Ishikawa (cell line): ENCODE measurements around the gene SPACA9.

Experiments used
- CEBPB ChIP-seq: IDR thresholded peaks from 2 replicates; pipeline ENCODE4 v1.6.1; 2012
- CREB1 ChIP-seq: IDR thresholded peaks from 2 replicates; pipeline ENCODE4 v1.6.1; 2012; ENCODE audit warnings: low read depth
- EGR1 ChIP-seq: IDR thresholded peaks from 2 replicates; pipeline ENCODE4 v1.6.1; 2012
- EP300 ChIP-seq: IDR thresholded peaks from 2 replicates; pipeline ENCODE4 v1.6.1; 2012; ENCODE audit warnings: borderline replicate concordance
- FOXM1 ChIP-seq: IDR thresholded peaks from 2 replicates; pipeline ENCODE4 v1.6.1; 2012; ENCODE audit warnings: low read depth, borderline replicate concordance
- NFIC ChIP-seq: IDR thresholded peaks from 2 replicates; pipeline ENCODE4 v1.6.1; 2012
- RAD21 ChIP-seq: IDR thresholded peaks from 2 replicates; pipeline ENCODE4 v1.6.1; 2012; ENCODE audit warnings: low read depth
- TAF1 ChIP-seq: IDR thresholded peaks from 2 replicates; pipeline ENCODE4 v1.6.1; 2012; ENCODE audit warnings: low read depth, mild to moderate bottlenecking
- TCF12 ChIP-seq: IDR thresholded peaks from 2 replicates; pipeline ENCODE4 v1.6.1; 2012; ENCODE audit warnings: low read depth
- TEAD4 ChIP-seq: IDR thresholded peaks from 2 replicates; pipeline ENCODE4 v1.6.1; 2012
- YY1 ChIP-seq: IDR thresholded peaks from 2 replicates; pipeline ENCODE4 v1.6.1; 2012; ENCODE audit warnings: low read depth
- ZBTB7A ChIP-seq: IDR thresholded peaks from 2 replicates; pipeline ENCODE4 v1.6.1; 2012; ENCODE audit warnings: low read depth
- TF ChIP-seq, protein P1 (sequence below): IDR thresholded peaks from 2 replicates; pipeline ENCODE4 v1.6.1; 2012
- TF ChIP-seq, protein P2 (sequence below): IDR thresholded peaks from 2 replicates; pipeline ENCODE4 v1.6.1; 2012
- TF ChIP-seq, protein P3 (sequence below): IDR thresholded peaks from 2 replicates; pipeline ENCODE4 v1.6.1; 2012; ENCODE audit warnings: low read depth, mild to moderate bottlenecking

Gene SPACA9

GRCh38 chr9:132846109-132846917 lies 32.4 kb upstream of the SPACA9 start:
- no peak for TF ChIP-seq YY1
- TF ChIP-seq FOXM1: no peak
- no peak for TF ChIP-seq CEBPB
- TF ChIP-seq TAF1: no peak
- no peak for TF ChIP-seq EP300
- TF ChIP-seq, protein P1, sequence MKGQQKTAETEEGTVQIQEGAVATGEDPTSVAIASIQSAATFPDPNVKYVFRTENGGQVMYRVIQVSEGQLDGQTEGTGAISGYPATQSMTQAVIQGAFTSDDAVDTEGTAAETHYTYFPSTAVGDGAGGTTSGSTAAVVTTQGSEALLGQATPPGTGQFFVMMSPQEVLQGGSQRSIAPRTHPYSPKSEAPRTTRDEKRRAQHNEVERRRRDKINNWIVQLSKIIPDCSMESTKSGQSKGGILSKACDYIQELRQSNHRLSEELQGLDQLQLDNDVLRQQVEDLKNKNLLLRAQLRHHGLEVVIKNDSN: no peak
- TF ChIP-seq, protein P2, sequence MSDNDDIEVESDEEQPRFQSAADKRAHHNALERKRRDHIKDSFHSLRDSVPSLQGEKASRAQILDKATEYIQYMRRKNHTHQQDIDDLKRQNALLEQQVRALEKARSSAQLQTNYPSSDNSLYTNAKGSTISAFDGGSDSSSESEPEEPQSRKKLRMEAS: no peak
- no peak for TF ChIP-seq TCF12
- no peak for TF ChIP-seq EGR1
- no peak for TF ChIP-seq NFIC
- no peak for TF ChIP-seq TEAD4
- TF ChIP-seq ZBTB7A: no peak
- TF ChIP-seq CREB1: no peak
- TF ChIP-seq, protein P3, sequence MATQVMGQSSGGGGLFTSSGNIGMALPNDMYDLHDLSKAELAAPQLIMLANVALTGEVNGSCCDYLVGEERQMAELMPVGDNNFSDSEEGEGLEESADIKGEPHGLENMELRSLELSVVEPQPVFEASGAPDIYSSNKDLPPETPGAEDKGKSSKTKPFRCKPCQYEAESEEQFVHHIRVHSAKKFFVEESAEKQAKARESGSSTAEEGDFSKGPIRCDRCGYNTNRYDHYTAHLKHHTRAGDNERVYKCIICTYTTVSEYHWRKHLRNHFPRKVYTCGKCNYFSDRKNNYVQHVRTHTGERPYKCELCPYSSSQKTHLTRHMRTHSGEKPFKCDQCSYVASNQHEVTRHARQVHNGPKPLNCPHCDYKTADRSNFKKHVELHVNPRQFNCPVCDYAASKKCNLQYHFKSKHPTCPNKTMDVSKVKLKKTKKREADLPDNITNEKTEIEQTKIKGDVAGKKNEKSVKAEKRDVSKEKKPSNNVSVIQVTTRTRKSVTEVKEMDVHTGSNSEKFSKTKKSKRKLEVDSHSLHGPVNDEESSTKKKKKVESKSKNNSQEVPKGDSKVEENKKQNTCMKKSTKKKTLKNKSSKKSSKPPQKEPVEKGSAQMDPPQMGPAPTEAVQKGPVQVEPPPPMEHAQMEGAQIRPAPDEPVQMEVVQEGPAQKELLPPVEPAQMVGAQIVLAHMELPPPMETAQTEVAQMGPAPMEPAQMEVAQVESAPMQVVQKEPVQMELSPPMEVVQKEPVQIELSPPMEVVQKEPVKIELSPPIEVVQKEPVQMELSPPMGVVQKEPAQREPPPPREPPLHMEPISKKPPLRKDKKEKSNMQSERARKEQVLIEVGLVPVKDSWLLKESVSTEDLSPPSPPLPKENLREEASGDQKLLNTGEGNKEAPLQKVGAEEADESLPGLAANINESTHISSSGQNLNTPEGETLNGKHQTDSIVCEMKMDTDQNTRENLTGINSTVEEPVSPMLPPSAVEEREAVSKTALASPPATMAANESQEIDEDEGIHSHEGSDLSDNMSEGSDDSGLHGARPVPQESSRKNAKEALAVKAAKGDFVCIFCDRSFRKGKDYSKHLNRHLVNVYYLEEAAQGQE: no peak
- TF ChIP-seq RAD21: no peak

DNA sequence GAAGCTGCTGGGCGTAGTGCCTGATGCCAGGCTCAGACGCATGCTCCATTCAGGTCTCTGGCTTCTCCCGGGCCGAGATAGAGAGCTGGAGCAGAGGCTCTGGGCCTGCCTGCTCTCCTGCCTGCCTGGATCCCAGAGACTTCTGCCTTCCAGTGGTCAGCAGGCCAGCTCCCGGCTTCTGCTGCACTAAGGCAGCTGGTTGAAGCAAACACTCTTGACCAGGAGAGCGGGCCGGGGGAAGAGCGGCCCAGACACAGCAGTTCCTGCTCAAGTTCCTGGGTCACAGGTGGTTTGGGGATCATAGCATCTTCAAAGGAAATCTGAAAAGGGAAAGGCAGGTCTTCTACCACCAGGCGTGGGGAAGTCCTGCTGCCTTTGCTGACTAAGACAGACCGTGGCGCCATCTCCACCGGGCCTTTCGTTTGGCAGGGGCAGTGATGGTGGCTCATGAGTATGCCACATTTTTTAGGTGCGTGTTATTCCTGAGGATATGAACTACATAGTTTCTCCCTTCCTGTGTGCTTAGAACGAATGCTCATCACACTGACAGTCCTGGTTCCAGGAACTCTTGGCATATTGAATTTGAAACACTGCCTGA lies 31.7 kb upstream of the SPACA9 start:
- no peak for TF ChIP-seq NFIC
- no peak for TF ChIP-seq TEAD4
- no peak for TF ChIP-seq EP300
- TF ChIP-seq, protein P3: no peak
- TF ChIP-seq FOXM1: no peak
- no peak for TF ChIP-seq TAF1
- no peak for TF ChIP-seq CREB1
- TF ChIP-seq, protein P2: no peak
- no peak for TF ChIP-seq TCF12

DNA sequence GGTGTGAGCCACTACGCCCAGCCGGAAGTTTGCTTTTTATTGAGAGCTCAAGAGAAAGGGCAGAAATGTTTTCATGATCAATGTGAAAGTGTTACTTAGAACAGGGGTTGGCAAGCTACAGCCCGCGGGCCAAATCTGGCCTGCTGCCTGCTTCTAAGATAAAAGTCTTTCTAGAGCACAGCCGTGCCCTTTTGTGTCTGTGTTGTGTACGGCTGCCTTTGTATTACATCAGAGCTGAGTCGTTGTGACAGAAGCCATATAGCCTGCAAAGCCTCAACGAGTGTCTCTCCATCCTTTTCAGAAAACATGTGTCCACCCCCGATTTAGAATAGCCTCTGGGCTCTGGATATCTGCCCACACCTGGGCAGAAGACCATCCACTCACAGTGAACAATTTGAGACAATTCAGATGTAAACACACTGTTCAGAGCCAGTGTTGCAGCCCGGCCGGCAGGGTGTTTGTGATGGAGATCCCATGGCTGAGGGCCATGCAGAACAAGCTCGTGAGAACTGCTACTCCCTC lies 29.5 kb upstream of the SPACA9 start:
- no peak for TF ChIP-seq NFIC
- no peak for TF ChIP-seq TEAD4
- TF ChIP-seq, protein P3: no peak
- TF ChIP-seq, protein P2: no peak
- no peak for TF ChIP-seq YY1
- TF ChIP-seq RAD21: no peak
- no peak for TF ChIP-seq CREB1
- TF ChIP-seq EP300: no peak
- TF ChIP-seq TAF1: no peak

DNA sequence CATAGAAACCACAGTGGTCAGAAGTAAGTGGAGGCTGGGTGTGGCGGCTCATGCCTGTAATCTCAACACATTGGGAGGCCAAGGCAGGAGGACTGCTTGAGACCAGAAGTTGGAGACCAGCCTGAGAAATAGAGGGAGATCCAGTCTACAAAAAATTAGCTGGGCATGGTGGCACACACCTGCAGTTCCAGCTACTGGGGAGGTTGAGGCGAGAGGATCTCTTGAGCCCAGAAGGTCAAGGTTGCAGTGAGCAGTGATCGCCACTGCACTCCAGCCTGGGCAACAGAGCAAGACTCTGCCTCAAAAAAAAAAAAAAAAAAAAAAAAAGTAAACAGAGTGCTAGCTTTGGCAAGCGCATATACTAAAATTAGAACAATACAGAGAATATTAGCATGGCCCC lies 25.2 kb upstream of the SPACA9 start:
- TF ChIP-seq YY1 (no peak), EGR1 (no peak), CEBPB (no peak), TEAD4 (no peak), ZBTB7A (no peak), EP300 (no peak), TAF1 (no peak), NFIC (no peak)
- TF ChIP-seq, protein P3: no peak
- TF ChIP-seq, protein P1: no peak
